Dermis microvascular lymphatic vessel endothelial cell (primary cell): ENCODE data around the gene IFNA16. TPM values are rescaled to one million over a fixed set of nuclear protein-coding genes. Genes with fewer than 3 reads are reported as not detected.
A peak's percentile ranks its signal among the peaks of the same experiment; 100 is the strongest.
"Not testable (repeated sequence)": the region's sequence is repeated elsewhere in the genome, so short reads cannot be mapped to it uniquely, and the experiment has no call there.

Source experiments
- DNase-seq, 2 donors: peaks; one replicate each; pipeline versions ENCODE4 v3.0.0 to v3.0.0-alpha.2; 2010; ENCODE audit warnings: low read depth in 2 of 2
- total RNA-seq: library from RNA; depleted of rRNA; stranded (reverse); fragments of >200 nt; gene quantifications from 2 replicates; pipeline ENCODE4 v1.2.1, GENCODE V29; 2014

IFNA16 gene
- total RNA-seq, 1 donor from 2014 or later = not detected

GRCh38 chr9:21202105-21202504 lies 15.0 kb downstream of the IFNA16 start, which contains the start of gene IFNA7:
TSS of gene IFNA7 (minus strand) at chr9:21202205. CDS start at chr9:21202165, 40 bp downstream.
- not testable (repeated sequence) for DNase-seq

DNA sequence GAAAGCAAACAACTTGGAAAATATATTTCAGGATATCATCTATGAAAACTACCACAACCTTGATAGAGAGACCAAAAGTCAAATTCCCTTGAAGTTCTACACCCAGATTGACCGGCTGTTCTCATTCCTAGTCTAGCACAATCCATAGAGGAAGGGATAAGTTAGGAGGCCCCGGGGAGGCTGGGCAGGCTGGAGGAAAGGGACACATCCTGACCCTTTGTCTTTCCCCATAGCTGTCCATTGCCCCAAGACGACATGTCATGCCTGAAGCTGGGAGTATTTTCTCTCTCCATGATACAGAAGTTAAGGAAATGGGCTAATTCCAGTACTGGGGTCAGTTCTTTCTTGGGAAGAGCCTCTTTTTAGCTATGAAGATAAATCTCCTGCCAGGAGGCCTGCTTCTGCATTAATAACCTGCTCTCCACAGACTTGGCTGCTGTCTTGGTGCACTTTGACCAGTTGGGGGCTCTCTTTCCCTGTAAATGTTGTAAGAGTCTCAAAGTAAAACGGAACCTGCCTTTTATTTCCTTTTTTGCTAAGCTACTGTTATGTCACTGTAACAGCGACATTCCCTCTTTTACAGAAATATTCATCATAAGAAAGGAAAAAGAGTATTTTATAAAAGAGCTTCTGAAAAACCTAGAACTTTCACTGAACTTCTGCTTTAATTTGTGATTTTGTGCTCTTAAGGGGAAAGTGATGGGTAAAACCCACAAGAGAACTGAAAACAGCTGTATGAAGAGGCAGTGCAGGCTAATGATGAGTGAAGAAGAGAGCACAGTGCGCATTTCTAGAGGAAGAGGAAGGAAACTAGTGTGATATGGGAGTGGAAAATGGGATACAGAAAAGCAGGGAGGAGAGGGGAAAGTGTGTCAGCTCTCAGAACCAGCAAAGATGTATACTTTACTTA lies 22.0 kb downstream of the IFNA16 start:
- DNase-seq = peak in 1 of 2 donors; percentile 7

GRCh38 chr9:21187487-21187886 lies 29.6 kb downstream of the IFNA16 start, which contains the start of gene IFNA4:
TSS of gene IFNA4 (minus strand) at chr9:21187587. CDS start at chr9:21187531, 56 bp downstream.
- not testable (repeated sequence) for DNase-seq

- not testable (repeated sequence) for DNase-seq
Measured at GRCh38 chr9:21182810-21183736, 34.0 kb downstream of the IFNA16 start.

DNA sequence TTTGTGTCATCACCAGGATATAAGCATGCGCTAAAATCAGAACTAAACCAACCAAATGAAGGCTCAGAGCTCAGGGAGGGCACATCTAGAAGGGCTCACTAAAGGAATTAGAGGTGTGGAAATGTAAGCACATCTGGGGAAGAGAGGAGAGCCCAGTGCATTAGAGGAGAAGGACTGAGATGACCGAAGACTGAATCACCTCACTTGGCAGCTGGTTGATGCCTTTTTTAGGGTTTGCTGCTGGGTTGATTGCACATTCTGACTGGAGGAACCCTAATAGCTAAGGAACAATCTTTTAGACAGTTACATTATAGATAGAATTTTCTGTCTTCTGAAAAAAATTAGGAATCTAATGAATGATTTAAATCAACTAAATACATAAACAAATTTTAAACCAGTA lies 42.4 kb downstream of the IFNA16 start:
- no peak for DNase-seq

DNA sequence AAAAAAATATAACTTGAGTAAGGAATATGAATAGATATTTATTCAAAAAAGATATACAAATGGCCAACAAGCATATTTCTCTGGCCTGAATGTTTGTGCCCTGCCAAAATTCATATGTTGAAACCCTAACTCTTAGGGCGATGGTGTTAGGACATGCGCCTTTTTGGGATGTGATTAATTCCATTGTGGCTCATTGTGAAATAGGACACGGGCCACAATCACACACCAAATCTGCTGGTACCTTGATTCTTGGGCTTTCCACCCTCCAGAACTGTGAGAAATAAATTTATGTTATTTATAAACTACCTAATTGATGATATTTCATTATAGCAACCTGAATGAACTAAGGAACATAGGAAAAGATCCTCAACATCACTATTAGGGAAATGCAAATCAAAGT lies 45.0 kb downstream of the IFNA16 start:
- no peak for DNase-seq

DNA sequence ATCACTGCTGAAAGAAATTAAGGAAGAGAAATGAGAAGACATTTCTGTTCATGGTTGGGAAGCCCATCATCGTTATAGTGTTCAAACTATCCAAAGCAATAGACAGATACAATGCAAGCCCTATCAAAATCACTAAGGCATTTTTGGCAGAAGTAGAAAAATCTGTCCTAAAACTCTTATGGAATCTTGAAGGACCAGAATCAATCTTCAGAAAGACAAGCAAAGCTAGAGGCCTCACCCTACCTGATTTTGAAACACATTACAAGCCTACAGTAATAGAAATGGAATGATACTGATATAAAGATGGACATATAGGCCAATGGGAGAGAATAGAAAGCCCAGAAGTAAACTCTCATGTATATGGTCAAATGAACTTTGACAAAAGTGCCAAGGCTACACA lies 45.8 kb downstream of the IFNA16 start:
- no peak for DNase-seq

DNA sequence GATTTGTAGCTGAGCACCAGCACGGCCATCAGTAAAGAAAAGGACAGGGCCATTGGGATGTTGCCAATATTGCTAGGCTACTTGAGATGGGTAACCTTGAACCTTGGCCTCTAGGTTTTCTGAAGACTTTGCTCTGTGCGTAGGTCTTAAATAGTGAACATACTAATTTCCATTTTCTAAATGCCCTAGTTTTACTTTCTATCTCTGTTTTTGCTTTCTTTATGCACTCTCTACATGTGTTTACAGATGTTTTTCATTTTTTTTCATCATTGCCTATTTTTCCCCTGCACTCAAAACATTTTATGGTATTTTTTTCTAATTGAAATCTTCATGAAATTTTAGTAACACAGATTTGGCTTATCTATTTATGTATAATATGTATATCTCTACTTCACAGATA lies 50.6 kb downstream of the IFNA16 start, which contains the start of gene IFNA21:
IFNA21 (minus strand) TSS at position 101 of the 400 bp plus-strand sequence; CDS start at position 53, 48 bp downstream.
- not testable (repeated sequence) for DNase-seq

Other genes with a start within 250 kb of the IFNA16 start
- 0.25 and 0.26 TPM in 2 replicates for gene HACD4, start 185.7 kb downstream of the IFNA16 start, total RNA-seq
- not detected in 2 replicates for gene IFNB1, start 139.4 kb downstream of the IFNA16 start, total RNA-seq
- not detected in 2 replicates for gene IFNW1, start 75.5 kb downstream of the IFNA16 start, total RNA-seq
- not detected in 2 replicates for gene IFNA21, start 50.7 kb downstream of the IFNA16 start, total RNA-seq
- gene IFNA4, start 29.7 kb downstream of the IFNA16 start, total RNA-seq = not detected in 2 replicates
- gene IFNA7, start 15.1 kb downstream of the IFNA16 start, total RNA-seq = not detected in 2 replicates
- not detected in 2 replicates for gene IFNA10, start 10.2 kb downstream of the IFNA16 start, total RNA-seq
- gene IFNA17, start 10.9 kb upstream of the IFNA16 start, total RNA-seq = not detected in 2 replicates
- not detected in 2 replicates for gene IFNA14, start 22.7 kb upstream of the IFNA16 start, total RNA-seq
- gene IFNA5, start 88.0 kb upstream of the IFNA16 start, total RNA-seq = not detected in 2 replicates
- 26.8 and 36.4 TPM in 2 replicates for gene KLHL9, start 118.1 kb upstream of the IFNA16 start, total RNA-seq
- gene IFNA6, start 133.6 kb upstream of the IFNA16 start, total RNA-seq = not detected in 2 replicates
- gene IFNA13, start 150.7 kb upstream of the IFNA16 start, total RNA-seq = not detected in 2 replicates
- gene IFNA2, start 168.1 kb upstream of the IFNA16 start, total RNA-seq = not detected in 2 replicates
- not detected in 2 replicates for gene IFNA8, start 191.8 kb upstream of the IFNA16 start, total RNA-seq
- gene IFNA1, start 223.1 kb upstream of the IFNA16 start, total RNA-seq = not detected in 2 replicates